Activated CD4-positive, alpha-beta T cell treated with anti-CD3 and anti-CD28 coated beads, Interleukin-2, amount 50 U/mL, for 4 hours (primary cell): ENCODE data around the gene TKTL1.
"Not testable (repeated sequence)": the region's sequence is repeated elsewhere in the genome, so short reads cannot be mapped to it uniquely, and the experiment has no call there.

ENCODE experiments used
- DNase-seq, 2 experiments: peaks; one replicate each; pipeline ENCODE4 v3.0.0-alpha.2; 2020

Gene TKTL1

DNA sequence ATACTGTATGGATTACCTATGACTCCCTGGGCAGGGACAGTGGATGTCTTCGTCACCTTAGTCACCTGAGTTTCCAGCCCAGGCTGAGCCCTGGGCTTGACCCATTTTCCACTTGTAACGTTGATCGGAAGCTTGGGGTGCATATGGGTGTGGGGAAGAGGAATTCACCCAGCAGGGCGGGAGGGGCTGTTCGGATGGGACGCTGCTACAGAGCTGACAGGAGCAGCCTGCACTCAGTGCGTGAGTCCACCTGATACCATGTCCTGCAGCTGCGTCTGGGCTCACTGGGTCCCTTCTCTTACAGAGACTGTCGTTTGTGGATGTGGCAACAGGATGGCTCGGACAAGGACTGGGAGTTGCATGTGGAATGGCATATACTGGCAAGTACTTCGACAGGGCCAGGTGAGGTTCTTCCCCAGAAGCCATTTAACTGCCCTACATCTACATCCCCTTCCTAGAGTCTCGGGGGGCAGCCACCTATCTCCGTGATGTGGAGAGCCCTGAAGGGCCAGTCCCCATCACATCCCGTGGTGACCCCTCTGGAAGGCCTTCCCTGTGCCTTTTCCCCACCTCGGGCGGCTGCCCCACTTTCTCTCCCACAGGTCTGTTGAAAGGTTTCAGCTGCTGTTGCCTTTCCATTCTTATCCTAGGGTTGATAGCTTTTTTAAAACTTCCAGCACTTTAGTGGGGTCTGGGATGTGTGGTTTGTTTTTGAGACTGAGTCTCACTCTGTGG is 13.6 kb downstream of the TKTL1 start:
- no peak for DNase-seq

DNA sequence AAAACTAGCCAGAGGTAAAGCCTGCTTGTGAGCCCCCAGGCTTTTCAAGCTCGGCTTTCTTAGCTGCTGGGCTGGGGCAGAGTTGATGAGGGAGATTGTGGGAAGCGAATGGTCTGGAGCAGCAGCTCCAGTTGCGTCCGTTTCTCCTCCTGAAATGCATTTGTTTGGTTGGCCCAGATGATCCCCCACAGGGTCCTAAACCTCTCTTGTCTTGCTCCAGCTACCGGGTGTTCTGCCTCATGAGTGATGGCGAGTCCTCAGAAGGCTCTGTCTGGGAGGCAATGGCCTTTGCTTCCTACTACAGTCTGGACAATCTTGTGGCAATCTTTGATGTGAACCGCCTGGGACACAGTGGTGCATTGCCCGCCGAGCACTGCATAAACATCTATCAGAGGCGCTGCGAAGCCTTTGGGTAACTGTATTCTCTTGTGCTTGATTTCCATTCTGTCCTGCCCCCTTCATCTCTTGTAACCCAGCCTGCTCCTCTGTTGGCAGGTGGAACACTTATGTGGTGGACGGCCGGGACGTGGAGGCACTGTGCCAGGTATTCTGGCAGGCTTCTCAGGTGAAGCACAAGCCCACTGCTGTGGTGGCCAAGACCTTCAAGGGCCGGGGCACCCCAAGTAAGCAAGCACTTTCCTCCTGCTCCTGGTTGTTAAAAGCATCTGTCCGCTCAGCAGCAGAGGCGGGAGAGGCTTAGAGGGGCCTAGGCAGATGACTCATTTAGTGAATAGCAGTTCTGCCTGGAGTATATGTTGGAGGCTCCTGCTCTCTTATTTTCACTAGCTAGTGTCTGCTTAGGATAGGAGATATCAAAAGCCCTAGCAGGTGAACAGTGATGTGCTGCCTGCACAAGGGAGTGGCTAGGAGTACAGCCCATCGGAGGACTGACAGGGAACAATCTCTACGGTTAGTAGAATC is 15.3 kb downstream of the TKTL1 start:
- no peak for DNase-seq

DNA sequence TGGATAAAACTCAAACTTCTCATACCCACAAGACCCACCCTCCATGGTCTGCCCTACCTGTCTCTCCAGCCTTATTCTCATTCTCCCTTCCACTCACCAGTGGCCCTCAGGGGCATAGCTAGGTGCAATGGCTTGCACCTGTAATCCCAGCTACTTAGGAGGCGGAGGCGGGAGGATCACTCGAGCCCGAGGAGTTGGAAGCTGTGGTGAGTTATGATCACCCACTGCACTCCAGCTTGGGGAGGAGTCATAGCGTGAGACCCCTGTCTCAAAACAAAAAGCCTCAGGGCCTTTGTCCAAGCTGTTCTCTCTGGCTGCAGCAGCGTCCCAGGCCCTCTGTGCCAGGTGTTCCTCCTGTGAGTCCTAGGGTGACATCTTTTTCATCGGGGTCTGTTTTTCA is 16.5 kb downstream of the TKTL1 start:
- no peak for DNase-seq

DNA sequence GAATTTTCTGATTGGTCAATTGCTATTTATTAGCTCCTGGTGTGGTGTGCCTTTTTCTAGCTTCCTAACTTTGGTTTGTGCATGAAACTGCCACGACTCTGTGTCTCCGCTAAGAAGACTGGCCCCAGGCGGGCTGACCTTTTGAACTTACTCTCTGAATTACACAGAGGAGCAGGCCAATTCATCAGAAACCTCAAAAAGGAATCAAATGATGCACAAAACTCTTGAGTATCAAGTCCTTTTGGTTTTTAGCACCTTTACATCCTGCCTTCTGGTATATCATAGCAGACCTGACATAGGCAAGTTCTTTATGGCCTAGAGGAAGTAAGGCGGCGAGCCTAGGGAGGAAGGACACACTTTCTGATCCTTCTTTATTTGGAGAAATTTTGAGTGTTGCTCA is 17.6 kb downstream of the TKTL1 start:
- no peak for DNase-seq

DNA sequence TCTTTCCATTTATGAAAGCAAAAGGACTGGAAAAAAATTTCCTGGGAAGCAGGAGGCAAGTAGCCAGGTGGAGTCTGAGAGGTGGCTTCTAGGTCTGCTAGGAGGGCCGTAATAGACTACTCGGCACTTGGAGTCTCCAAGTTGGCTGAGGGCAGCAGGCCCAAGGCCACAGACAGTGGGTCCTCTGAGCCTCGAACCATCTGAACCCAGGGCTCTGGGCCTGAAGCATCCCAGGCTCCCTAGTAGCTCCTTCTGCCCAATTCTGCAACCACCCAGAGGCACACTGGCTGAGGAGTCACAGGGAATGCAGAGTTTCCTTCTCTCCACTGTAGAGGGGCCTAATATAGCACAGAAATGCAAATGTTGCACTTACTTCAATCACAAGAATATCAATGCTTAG is 19.8 kb downstream of the TKTL1 start:
- no peak for DNase-seq

DNA sequence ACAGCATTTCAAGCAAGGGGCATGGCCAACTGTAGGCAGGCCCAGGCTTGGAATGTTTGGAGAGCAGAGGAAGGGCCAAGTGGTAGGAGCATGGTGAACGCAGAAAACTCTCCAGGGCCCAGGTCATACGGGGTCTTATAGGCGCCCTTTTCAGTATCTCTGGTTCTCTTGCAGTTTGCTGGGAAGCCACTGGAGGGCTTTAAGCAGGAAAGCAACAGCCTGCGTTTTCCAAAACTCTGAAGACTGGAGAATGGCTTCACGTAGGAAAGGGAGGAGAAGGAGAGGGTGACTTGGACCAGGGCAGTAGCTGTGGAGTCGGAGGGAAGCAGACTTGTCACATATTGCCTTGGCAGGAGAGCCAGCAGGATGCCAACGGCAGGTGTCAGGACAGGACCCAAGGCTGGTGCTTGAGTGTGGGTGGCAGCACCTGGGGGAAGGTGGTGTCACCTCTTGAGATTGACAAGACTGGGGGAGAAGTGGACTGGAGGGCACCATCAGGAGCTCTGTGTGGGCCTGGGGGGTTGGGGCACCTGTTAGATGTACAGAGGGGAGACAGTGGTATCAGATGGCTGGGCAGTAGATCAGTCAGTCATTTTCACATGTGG is 21.9 kb downstream of the TKTL1 start:
- DNase-seq = no peak

DNA sequence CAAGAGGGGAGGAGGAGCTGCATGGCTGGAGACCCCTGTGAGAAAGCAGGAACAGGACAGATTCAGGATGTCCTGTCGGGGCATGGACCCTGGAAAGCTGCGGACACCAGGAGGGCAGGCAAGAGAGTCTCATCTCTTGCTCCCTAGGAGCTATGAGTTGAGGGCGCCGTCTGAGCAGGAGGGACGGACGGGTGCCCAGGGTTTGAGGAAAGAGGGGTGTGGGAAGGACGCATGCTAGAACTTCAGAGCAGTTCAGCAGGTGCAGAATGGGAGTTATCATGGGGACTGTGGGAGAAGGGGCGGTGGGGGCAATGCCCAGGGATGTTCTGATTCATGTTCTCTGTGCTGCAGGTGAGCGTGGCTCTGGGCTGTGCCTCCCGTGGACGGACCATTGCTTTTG is 24.8 kb downstream of the TKTL1 start:
- no peak for DNase-seq

DNA sequence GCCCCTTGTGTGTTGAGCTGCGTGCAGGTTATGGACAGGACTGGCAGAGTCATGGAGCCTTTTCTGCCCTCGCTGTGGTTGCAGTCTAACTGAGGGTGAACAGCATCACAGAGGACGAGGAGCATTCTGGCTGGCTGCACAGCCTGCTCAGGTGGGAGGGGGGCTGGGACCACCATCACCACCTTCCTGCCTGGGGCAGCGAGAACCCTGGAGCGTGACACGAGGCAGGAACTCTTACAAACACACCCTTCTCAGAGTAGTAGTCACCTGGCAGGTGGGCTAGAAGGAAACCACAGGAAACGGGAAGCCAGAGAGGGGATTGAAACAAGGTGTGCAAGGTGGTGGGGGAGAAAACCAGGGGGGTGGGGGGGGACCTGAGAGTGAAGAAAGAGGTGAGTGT is 25.6 kb downstream of the TKTL1 start:
- DNase-seq = no peak

DNA sequence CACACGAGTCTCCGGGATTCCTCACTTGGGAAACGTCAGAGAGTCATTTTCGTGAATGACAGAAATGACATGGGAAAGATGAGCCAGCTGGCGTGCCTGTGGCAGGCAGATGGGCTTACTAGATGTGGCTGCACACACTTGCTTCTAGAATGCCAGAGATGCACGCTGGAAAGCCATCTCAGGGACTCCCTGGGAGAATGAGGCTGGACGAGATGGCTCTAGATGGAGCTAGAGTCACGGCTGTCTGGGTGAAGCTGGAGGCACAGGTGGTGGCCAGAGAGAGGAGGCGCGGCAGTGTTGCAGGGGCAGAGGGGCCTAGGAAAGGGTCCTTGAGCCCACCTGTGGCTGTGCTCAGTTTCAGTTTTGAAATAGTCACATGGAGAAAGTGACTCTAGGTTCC is 26.0 kb downstream of the TKTL1 start:
- DNase-seq = no peak

DNA sequence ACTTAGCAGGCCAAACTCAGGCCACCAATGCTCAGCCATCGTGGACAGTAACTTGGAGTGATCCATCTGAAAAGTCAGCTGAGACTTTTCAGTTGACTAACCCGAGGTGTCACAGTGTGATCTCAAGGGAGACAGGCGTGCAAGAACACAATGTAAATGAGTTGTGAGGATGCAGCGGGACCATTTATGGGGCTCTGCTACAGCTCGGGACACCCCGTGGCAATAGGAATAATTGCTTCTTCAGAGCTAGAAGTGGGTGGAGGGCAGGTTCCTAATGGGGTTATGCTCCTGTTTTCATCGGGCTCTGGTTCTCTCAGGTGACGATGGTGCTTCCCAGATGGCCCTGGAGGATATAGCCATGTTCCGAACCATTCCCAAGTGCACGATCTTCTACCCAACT is 27.3 kb downstream of the TKTL1 start:
- DNase-seq = no peak

DNA sequence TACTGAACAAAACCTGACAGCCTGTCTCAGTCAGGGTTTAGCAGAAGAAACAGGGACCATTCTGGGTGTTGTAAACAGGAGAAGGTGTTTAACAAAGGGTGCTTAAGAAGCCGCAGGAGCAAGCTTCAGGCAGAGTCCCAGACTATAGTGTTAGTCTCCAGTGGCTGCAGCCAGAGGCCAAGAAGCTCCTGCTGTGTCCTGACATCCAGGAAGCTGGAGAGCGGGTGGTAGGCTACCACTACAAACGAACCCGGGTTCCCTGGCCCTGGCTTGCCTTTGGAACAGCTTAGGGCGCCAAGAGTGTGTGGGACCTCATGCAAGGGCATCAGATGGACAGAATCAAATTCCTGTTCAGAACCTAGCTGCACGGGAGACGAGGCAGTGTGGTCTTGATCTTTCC is 27.9 kb downstream of the TKTL1 start:
- no peak for DNase-seq

DNA sequence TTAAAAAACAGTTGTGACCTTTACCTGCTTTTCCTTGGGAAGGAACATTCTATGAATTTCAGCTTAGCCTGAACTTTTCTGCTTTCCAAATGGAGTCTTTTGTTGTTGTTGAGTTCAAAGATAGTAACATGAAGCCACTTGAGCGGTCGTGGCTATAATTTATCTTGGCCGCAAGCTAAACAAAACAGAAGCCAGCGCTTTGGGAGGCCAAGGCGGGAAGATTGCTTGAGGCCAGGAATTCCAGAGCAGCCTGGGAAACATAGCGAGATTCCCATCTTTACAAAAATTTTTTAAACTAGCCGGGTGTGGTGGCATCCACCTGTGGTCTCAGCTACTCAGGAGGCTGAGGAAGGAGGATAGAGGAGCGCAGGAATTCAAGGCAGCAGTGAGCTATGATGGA is 29.9 kb downstream of the TKTL1 start:
- DNase-seq = no peak

DNA sequence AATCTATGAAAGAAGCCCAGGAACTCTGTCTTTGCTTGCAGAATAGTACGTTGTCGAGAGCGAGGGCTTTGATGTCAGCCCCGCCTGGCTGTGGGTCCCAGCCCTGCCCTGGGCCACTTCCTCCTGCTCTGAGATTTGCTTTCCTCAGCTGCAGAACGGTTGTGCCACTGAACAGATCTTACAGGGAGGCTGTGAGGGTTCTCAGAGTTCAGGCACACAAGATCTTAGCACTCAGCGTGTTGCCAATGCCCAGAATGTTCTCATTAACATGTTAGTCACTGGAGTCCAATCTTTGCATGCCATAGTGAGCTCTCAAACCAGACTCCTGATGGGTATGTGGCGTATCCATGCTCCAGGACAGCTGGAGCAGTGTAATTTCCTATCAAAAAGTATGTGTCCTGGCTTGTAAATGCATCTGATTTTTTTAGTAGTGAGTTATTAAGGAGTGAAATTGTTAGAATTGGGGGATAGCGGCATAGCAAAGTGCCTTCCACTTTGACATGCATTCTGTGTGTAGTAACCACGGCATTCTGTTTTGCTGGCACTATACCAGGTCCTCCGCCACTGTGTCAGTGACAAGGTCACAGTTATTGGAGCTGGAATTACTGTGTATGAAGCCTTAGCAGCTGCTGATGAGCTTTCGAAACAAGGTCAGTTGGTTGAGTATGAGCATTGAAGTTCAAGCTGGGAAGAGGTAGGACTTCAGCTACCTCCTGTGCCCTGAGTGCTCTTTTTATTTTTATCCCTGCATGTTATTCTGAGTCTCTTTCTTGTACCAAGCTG is 31.6 kb downstream of the TKTL1 start:
- no peak for DNase-seq

DNA sequence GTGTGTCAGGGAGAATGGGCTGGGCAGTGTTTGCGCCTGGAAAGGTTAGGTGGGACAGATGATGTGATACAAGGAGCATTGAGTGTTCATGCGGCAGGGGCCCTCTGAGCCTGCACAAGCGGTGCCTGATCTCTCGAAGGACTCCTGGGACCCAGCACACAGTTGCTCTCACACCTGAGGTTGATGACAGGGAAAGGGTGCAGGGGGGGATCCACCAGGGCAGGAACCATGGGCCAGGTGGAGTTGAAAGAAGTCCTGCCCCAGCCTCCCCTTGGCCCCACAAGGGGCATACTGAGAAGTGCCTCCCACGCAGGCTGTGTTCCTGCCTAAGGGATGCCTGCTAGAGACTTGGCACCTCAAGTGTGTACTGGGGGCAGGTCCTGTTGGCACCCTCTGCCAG is 33.1 kb downstream of the TKTL1 start:
- no peak for DNase-seq

DNA sequence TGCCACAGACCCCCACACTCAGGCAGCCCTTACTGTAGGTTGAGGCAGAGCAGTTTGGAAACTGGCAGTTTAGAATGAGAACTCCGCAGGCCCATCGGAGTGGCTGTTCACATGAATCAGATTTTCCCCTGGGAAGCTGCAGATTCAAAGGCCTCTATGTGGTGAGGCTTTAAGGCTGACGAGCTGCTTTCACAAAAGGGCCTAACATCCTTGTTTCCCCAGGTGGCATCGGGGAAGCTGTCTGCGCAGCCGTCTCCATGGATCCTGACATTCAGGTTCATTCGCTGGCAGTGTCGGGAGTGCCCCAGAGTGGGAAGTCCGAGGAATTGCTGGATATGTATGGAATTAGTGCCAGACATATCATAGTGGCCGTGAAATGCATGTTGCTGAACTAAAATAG is 33.7 kb downstream of the TKTL1 start:
- DNase-seq = no peak

DNA sequence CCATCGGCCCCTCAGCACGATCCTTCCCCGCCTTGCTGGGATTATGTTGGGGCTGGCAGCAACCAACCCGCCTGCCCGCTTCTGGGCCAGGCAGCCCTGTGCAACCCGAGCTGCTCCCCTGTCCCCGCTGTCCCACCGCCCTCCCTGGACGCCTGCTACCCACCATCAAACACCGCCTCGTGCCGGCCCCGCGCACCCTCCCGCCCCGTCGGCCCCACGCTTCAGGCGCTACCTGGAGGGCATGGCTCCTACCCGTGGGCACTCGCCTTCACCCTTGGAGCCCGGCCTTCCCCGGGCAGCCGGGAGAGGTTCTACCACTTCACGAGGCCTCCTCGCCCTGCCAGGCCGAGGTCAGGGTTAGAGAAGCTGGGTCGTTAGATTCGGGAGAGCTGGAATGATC is 37.0 kb downstream of the TKTL1 start:
- no peak for DNase-seq

DNA sequence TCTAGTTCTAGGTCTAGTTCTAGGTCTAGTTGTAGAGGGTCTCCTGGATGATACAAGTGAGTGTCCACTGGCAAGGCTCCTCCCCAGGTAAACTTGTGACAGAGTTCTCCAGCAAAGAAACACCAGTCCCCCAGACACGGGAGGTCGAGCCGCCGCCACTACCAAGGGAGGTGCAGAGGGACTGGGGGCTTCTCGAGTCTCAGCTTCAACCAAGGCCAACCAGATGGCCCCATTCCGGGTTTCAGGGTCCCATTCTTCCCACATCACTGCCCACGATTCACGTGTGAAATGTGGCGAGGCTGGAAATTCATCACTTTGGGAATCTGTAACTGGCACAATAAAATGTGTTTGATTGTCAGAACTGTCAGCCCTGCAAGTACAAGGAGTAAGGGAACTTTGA is 37.5 kb downstream of the TKTL1 start:
- DNase-seq = no peak

DNA sequence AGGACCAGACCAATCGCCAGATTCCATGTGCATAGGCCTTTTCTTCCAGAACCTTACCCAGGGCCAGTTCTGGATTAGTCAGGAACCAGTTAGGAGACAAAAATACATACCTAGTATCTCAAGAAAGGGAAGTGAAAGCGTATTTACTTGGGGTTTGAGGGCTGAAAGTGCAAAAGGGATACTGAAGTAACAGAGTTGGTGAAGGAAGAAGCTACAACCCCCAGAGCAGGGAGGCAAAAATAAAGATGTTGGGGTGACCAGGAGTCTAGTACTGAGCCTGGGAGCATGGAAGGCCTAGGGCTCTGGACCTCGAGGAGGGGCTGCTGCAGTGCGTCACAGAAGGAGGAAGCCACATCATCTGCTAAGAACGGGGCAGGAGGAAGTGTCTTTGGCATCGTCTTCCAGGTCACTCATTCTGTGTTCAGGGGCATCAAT is 38.3 kb downstream of the TKTL1 start:
- no peak for DNase-seq

DNA sequence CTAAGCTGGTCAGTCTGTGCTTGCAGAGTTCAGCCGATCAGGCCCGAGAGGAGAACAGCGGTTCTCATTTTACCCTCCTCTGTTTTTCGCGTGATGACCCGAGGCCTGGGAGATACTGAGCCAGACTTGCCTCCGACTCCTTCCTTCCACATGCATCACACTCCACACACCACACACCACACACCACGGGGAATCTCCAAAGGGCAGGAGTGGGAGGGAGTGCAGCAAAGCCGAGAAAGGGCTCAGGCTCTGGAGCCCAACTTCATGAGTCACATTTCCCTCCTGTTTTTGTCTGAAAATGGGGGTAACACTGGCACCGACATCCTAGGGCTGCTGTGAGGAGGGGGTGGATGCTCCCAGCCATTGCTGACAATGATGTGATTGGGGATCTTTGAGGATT is 38.9 kb downstream of the TKTL1 start:
- no peak for DNase-seq

DNA sequence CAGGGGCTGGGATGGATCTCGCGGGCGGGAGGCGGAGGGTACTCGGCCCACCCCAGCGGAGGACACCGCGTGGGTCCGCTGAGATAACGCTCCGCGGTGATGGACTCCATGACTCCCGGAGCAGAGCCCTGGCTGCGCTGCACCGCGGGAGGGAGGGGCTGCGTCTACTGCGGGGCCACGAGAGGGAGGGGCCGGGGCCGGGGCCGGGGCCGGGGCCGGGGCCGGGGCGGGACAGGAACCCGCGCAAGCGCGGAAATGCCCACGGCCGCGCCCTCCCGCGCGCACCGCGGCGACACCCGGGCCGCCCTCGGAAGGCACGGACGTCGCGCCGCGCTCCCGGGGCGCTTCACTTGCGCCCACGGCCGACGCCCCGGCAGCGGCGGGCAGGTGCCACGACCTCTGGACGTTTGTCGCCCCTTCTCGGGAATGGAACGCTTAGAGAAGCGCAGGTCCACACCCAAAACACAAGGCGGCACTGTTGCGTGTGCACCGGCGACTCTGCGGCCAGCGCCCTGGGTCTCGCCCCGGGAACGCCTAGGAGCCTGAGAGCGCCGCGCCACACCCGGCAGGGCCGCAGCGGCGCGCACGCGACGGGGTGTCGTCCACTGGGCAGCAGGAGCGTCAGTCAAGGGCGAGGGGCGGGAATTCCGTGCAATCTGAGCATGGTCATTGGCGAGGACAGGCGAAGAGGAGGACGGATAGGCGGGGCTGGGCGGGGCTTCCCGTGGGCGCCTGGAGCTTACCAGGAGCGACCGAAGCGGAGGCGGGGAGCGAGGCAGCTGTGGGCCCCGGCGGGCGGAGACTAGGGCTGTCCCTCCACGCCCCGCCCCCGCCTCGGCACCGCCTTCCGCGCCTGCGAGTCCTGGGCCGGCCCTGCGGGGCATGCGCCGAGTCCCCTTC is 46.1 kb downstream of the TKTL1 start:
- not testable (repeated sequence) for DNase-seq

DNA sequence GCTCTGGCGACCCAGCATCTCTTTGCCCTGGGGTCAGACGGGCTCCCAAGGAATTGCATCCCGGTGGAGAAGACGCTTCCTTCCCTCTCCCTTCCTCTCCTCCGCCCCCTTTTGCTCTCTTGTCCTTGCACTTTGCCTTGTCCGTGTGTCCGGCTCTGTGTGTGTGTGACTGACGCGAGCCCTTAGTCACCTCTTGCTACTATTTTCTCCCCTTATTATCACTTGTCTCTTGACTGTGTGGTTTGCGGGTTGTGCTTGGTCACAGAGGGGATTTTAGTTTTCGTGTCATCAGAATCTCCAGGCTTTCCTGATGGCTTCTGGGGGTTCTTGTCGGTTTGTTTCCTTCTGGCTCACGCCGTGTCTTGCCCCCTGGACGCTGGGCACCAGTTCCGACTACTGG is 47.5 kb downstream of the TKTL1 start:
- DNase-seq = not testable (repeated sequence)

DNA sequence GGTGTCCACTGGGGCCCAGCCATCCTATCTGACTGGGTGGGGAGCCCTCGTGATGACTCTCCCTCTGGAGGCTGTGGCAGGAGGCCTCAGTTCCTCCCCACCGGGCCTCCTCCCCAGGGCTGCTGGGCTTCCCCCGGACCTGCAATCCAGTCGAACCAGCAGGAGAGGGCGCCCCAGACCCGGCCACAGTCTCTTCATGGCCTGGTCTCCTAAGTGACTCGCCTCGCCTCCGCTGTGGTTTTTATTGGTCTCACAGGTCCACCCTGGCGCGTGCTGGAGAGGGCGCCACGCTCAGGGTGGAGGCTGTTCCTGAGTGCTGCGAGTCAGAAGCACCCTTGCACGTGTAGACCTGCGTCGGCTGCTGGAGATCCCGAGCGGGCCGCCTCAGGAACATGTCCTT is 48.0 kb downstream of the TKTL1 start:
- not testable (repeated sequence) for DNase-seq
